A549 (cell line): ENCODE measurements around the gene DNAJB6. TPM values are rescaled to one million over a fixed set of nuclear protein-coding genes. Genes with fewer than 3 reads are reported as not detected.

ENCODE experiments used
- ATAC-seq, 2 experiments: fragments of 200-7000 bp in 1 of 2; fragments of >200 bp in 1 of 2; cut with Nextera tagmentation in 1 of 2; cut with Tn5 transposase in 1 of 2; 3 replicates each; pipeline versions ENCODE4 v1.8.0 to v1.9.1; 2018 to 2020; ENCODE audit warnings: mild to moderate bottlenecking in 1 of 2, moderate library complexity in 1 of 2
- CTCF ChIA-PET: fragments of 300-600 bp; sonication (Branson Sonifier 250); formaldehyde crosslinking; extraction: SDS; loops from one replicate; lab custom pipeline; 2021; ENCODE audit warnings: antibody characterized with exemption, inconsistent platforms; lab: Yijun Ruan, JAX
- POLR2A ChIA-PET: fragments of 350-600 bp; formaldehyde crosslinking; extraction: SDS; loops from one replicate; lab custom pipeline; 2021; ENCODE audit warnings: antibody characterized with exemption, inconsistent platforms; lab: Yijun Ruan, JAX
- DNase-seq, 2 experiments: peaks; one replicate each; pipeline versions ENCODE4 v3.0.0 to v3.0.0-alpha.2; 2011 to 2016; ENCODE audit warnings: low read depth in 1 of 2, low spot score in 1 of 2
- FAIRE-seq: peaks from 2 replicates; lab custom pipeline; 2011; peaks lifted over from hg19 to GRCh38; lab: Jason Lieb, UNC
- H3K27ac ChIP-seq, 2 experiments: fragments of >200 bp; sonication (Bioruptor Twin); formaldehyde crosslinking; 3 replicates each; pipeline ENCODE4 v1.5.1; 2016 to 2017
- H3K4me1 ChIP-seq: fragments of >200 bp; sonication (Bioruptor Twin); formaldehyde crosslinking; 3 replicates; pipeline ENCODE4 v1.6.1; 2016
- H3K4me2 ChIP-seq: fragments of >200 bp; sonication (Bioruptor Twin); formaldehyde crosslinking; 3 replicates; pipeline ENCODE4 v1.6.1; 2016
- H3K4me3 ChIP-seq: fragments of >200 bp; sonication (Bioruptor Twin); formaldehyde crosslinking; 3 replicates; pipeline ENCODE4 v1.5.1; 2016
- H3K9me3 ChIP-seq: fragments of >200 bp; sonication (Bioruptor Twin); formaldehyde crosslinking; 3 replicates; pipeline ENCODE4 v1.6.1; 2016
- CBX2 ChIP-seq: fragments of 200-600 bp; sonication (generic); IDR thresholded peaks from 2 replicates; pipeline ENCODE4 v1.6.1; 2016; ENCODE audit warnings: low read depth, mild to moderate bottlenecking, borderline replicate concordance
- EHF ChIP-seq: fragments of 250-450 bp; sonication (Bioruptor Pico); IDR thresholded peaks from 2 replicates; pipeline ENCODE4 v1.5.0; 2020; ENCODE audit warnings: mild to moderate bottlenecking
- EHMT2 ChIP-seq: fragments of 200-600 bp; sonication (generic); IDR thresholded peaks from 2 replicates; pipeline ENCODE4 v1.6.1; 2016; ENCODE audit warnings: antibody characterized with exemption, low read depth, mild to moderate bottlenecking, moderate library complexity
- ESRRA ChIP-seq: fragments of 150-350 bp; IDR thresholded peaks from 2 replicates; pipeline ENCODE4 v1.6.1; 2014; ENCODE audit warnings: mild to moderate bottlenecking, low read length, borderline replicate concordance
- HDAC2 ChIP-seq: fragments of 200-600 bp; sonication (generic); IDR thresholded peaks from 2 replicates; pipeline ENCODE4 v1.6.1; 2016
- HEYL ChIP-seq: fragments of 250-450 bp; sonication (Bioruptor Pico); IDR thresholded peaks from 2 replicates; pipeline ENCODE4 v1.8.0; 2021; ENCODE audit warnings: mild to moderate bottlenecking, moderate library complexity
- JUNB ChIP-seq: fragments of >200 bp; sonication (Bioruptor Twin); formaldehyde crosslinking; IDR thresholded peaks from 2 replicates; pipeline ENCODE4 v1.6.1; 2016
- KDM1A ChIP-seq: fragments of 200-600 bp; sonication (generic); IDR thresholded peaks from 2 replicates; pipeline ENCODE4 v1.6.1; 2016; ENCODE audit warnings: low read depth, mild to moderate bottlenecking
- KDM5A ChIP-seq: fragments of 200-600 bp; sonication (generic); IDR thresholded peaks from 2 replicates; pipeline ENCODE4 v1.6.1; 2016; ENCODE audit warnings: antibody characterized with exemption, mild to moderate bottlenecking
- MYC ChIP-seq: IDR thresholded peaks from 2 replicates; pipeline ENCODE4 v1.6.1; 2012; ENCODE audit warnings: mild to moderate bottlenecking, inconsistent platforms, low read length, improper control_type of control experiment, borderline replicate concordance
- NFE2L2 ChIP-seq: fragments of 150-350 bp; conservative IDR thresholded peaks from 2 replicates; pipeline ENCODE4 v1.6.1; 2014; ENCODE audit warnings: low read length
- NR3C1 ChIP-seq: fragments of >200 bp; sonication (Bioruptor Twin); formaldehyde crosslinking; IDR thresholded peaks from 3 replicates; pipeline ENCODE4 v1.6.1; 2017
- PHF8 ChIP-seq: fragments of 200-600 bp; sonication (generic); IDR thresholded peaks from 2 replicates; pipeline ENCODE4 v1.6.1; 2016; ENCODE audit warnings: low read depth, mild to moderate bottlenecking, antibody characterized with exemption, moderate library complexity, borderline replicate concordance
- POLR2A ChIP-seq: IDR thresholded peaks from 2 replicates; pipeline ENCODE4 v1.6.1; 2012; ENCODE audit warnings: mild to moderate bottlenecking, low read length
- POLR2AphosphoS2 ChIP-seq: conservative IDR thresholded peaks from 2 replicates; pipeline ENCODE4 v1.6.1; 2012; ENCODE audit warnings: low read length, improper control_type of control experiment, inconsistent platforms
- RAD21 ChIP-seq, 2 experiments: fragments of >200 bp in 1 of 2; sonication (Bioruptor Twin) in 1 of 2; formaldehyde crosslinking in 1 of 2; IDR thresholded peaks in 1 of 2; conservative IDR thresholded peaks in 1 of 2; 2 replicates in 1 of 2; 3 replicates in 1 of 2; pipeline ENCODE4 v1.6.1; 2012 to 2018; ENCODE audit warnings: inconsistent platforms in 1 of 2
- RARB ChIP-seq: fragments of 250-450 bp; sonication (Bioruptor Pico); IDR thresholded peaks from 2 replicates; pipeline ENCODE4 v1.8.0; 2021; ENCODE audit warnings: mild to moderate bottlenecking, moderate library complexity
- ZC3H11A ChIP-seq: fragments of 450-650 bp; IDR thresholded peaks from 2 replicates; pipeline ENCODE4 v1.6.1; 2014; ENCODE audit warnings: antibody characterized with exemption, mild to moderate bottlenecking
- ZFP36 ChIP-seq: fragments of 450-650 bp; IDR thresholded peaks from 2 replicates; pipeline ENCODE4 v1.6.1; 2014; ENCODE audit warnings: borderline replicate concordance; ENCODE audit not compliant: partially characterized antibody
- ZNF302 ChIP-seq: fragments of 250-450 bp; sonication (Bioruptor Pico); IDR thresholded peaks from 2 replicates; pipeline ENCODE4 v1.9.0; 2021; ENCODE audit warnings: inconsistent platforms, mild to moderate bottlenecking, moderate library complexity
- WGBS: methylation state at CpG from one replicate; pipeline ENCODE4 v1.1.6; 2017; ENCODE audit errors: missing lambda C conversion rate; 5-methylcytosine and 5-hydroxymethylcytosine counted together
- polyA plus RNA-seq, 4 experiments: library from polyadenylated mRNA; depleted of rRNA in 3 of 4; stranded (reverse); fragments of >200 nt; fragmentation: RNase III in 1 of 4; extraction: RNeasy Plus Mini Kit Qiagen cat#74134 plus additional on column Dnase treatment in 1 of 4; gene quantifications; 2 replicates in 3 of 4; 3 replicates in 1 of 4; pipeline ENCODE4 v1.2.3, GENCODE V29; 2011 to 2017
- TF ChIP-seq, protein P1 (sequence below): IDR thresholded peaks from 2 replicates; pipeline ENCODE4 v1.6.1; 2012
- TF ChIP-seq, protein P2 (sequence below): fragments of >200 bp; sonication (Bioruptor Twin); formaldehyde crosslinking; IDR thresholded peaks from 3 replicates; pipeline ENCODE4 v1.6.1; 2016
- TF ChIP-seq, protein P3 (sequence below): fragments of >200 bp; sonication (Bioruptor Twin); formaldehyde crosslinking; IDR thresholded peaks from 3 replicates; pipeline ENCODE4 v1.5.1; 2016
- TF ChIP-seq, protein P4 (sequence below): fragments of >200 bp; sonication (Bioruptor Twin); formaldehyde crosslinking; IDR thresholded peaks from 2 replicates; pipeline ENCODE4 v1.6.1; 2016
- TF ChIP-seq, protein P5 (sequence below): fragments of 250-450 bp; sonication (Bioruptor Pico); IDR thresholded peaks from 2 replicates; pipeline ENCODE4 v1.5.0; 2021; ENCODE audit warnings: mild to moderate bottlenecking, moderate library complexity, borderline replicate concordance

Gene DNAJB6
- polyA plus RNA-seq, 2 of the 4 experiments (the other 2 are of a cell fraction): 117 to 136 TPM

DNA sequence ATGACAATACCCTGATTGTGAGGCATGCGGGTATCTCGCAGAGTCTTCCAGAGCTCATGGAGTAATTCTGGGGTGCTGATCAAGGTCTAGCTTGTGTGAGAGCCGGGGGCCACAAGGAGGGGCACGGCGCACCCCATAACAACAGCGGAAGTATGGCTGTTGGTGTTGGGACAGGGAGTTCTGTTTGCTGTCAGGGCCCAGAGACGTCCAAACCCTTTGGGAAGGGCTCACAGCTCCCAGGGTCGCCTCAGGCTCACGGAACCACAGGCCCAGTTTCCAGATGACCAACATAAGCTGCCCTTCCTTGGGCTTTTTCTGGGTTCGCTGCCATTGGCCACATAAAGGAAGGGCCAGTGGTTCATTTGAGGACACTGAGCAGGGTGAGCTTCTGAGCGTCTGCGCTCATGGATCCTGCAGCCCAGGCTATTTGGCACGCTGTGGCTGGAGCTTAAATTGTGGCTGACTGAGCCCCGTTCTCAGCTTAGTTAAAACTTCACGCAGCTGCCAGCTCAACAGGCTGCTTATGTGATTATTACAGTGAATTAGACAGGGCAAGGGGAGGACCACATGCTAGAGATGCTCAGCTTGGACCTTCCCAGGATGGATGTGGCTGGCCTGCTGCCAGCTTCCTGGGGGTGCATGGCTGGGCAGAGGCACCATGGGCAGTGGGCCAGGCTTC is 92.3 kb downstream of the DNAJB6 start (continued):
- TF ChIP-seq, protein P1, sequence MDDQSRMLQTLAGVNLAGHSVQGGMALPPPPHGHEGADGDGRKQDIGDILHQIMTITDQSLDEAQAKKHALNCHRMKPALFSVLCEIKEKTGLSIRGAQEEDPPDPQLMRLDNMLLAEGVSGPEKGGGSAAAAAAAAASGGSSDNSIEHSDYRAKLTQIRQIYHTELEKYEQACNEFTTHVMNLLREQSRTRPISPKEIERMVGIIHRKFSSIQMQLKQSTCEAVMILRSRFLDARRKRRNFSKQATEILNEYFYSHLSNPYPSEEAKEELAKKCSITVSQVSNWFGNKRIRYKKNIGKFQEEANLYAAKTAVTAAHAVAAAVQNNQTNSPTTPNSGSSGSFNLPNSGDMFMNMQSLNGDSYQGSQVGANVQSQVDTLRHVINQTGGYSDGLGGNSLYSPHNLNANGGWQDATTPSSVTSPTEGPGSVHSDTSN: no peak
- TF ChIP-seq, protein P2, sequence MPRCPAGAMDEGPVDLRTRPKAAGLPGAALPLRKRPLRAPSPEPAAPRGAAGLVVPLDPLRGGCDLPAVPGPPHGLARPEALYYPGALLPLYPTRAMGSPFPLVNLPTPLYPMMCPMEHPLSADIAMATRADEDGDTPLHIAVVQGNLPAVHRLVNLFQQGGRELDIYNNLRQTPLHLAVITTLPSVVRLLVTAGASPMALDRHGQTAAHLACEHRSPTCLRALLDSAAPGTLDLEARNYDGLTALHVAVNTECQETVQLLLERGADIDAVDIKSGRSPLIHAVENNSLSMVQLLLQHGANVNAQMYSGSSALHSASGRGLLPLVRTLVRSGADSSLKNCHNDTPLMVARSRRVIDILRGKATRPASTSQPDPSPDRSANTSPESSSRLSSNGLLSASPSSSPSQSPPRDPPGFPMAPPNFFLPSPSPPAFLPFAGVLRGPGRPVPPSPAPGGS: no peak
- TF ChIP-seq KDM1A: no peak

DNA sequence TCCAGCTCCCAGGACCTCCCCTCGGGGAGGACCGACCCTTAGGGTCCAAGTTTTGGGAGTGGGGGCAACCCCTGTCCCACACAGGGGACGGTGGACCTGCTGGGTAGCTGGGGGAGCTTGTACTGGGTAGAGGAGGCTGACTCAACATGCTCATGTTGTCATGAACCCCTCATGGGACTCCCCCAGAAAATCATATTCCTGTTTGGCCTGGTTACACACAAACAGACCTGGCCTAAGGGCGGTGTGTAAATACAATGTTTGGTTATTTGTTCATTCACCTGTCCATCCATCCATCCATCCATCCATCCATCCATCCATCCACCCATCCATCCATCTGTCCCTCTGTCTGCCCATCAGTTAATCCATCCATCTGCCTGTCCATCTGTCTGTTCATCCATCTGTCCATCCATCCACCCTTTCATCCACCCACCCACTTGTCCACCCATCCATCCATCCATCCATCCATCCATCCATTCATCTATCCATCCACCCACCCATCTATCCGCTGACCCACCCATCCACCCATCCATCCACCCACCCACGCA is 92.9 kb downstream of the DNAJB6 start:
- 50% methylated on average over 5 of the region's 6 CpGs for WGBS
- TF ChIP-seq PHF8 (no peak), ZC3H11A (no peak), HEYL (no peak), POLR2AphosphoS2 (no peak)
- TF ChIP-seq, protein P1: no peak
- DNase-seq (no peak), ATAC-seq (no peak), FAIRE-seq (no peak)
- CTCF ChIA-PET: no interaction called here
- no peaks in the 10 kb centered on the region for H3K9me3 ChIP-seq
- POLR2A ChIA-PET: no interaction called here
- no peak overlapping the region for H3K4me2 ChIP-seq
- H3K27ac ChIP-seq: no peak overlapping the region
- peaks cover 6% of the 10 kb centered on the region; the same call in 1 of the 3 replicates for H3K4me1 ChIP-seq
- no peak overlapping the region for H3K4me3 ChIP-seq

DNA sequence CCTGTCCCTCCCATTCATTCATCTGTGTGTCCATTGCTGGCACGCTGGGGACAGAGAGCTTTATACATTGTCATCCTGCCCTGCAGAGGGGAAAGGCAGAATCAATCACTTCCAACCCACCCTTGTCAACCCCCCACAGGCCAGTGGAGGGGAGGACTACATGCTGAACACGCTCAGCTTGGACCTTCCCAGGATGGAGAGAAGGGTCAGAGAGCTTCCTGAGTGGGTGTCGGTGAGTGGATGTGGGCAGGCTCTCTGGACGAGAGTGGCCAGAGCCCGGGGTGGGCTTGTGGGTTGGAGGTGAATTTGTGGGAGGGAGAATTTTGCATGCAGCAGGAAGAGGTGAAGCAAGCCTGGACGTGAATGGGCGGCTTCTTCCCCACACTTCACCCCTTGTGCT is 93.9 kb downstream of the DNAJB6 start:
- Histone ChIP-seq H3K4me1 (peaks cover 6% of the 10 kb centered on the region; the same call in 1 of the 3 replicates), H3K27ac (no peak overlapping the region), H3K9me3 (no peaks in the 10 kb centered on the region)
- ChIA-PET POLR2A (no interaction called here), CTCF (interaction anchor here (2.6 kb wide), 1 partner anchor 444 kb away, joined by 10 read pairs; no protein-coding TSS in a partner anchor)
- DNase-seq: no peak
- 54% methylated on average over 7 of the region's 7 CpGs for WGBS
- TF ChIP-seq ZNF302 (CRISPR knock-in tag): no peak
- no peak for TF ChIP-seq EHMT2
- TF ChIP-seq CBX2: no peak
- TF ChIP-seq JUNB: no peak
- TF ChIP-seq, protein P1: no peak
- TF ChIP-seq, protein P3, sequence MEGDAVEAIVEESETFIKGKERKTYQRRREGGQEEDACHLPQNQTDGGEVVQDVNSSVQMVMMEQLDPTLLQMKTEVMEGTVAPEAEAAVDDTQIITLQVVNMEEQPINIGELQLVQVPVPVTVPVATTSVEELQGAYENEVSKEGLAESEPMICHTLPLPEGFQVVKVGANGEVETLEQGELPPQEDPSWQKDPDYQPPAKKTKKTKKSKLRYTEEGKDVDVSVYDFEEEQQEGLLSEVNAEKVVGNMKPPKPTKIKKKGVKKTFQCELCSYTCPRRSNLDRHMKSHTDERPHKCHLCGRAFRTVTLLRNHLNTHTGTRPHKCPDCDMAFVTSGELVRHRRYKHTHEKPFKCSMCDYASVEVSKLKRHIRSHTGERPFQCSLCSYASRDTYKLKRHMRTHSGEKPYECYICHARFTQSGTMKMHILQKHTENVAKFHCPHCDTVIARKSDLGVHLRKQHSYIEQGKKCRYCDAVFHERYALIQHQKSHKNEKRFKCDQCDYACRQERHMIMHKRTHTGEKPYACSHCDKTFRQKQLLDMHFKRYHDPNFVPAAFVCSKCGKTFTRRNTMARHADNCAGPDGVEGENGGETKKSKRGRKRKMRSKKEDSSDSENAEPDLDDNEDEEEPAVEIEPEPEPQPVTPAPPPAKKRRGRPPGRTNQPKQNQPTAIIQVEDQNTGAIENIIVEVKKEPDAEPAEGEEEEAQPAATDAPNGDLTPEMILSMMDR: no peak
- TF ChIP-seq NFE2L2: no peak
- TF ChIP-seq POLR2A: no peak
- TF ChIP-seq RARB (CRISPR knock-in tag): no peak
- TF ChIP-seq HDAC2: no peak
- no peak for TF ChIP-seq ZFP36
- TF ChIP-seq KDM5A: no peak
- TF ChIP-seq ZC3H11A: no peak
- TF ChIP-seq, protein P4, sequence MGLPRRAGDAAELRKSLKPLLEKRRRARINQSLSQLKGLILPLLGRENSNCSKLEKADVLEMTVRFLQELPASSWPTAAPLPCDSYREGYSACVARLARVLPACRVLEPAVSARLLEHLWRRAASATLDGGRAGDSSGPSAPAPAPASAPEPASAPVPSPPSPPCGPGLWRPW: no peak
- TF ChIP-seq, protein P5, sequence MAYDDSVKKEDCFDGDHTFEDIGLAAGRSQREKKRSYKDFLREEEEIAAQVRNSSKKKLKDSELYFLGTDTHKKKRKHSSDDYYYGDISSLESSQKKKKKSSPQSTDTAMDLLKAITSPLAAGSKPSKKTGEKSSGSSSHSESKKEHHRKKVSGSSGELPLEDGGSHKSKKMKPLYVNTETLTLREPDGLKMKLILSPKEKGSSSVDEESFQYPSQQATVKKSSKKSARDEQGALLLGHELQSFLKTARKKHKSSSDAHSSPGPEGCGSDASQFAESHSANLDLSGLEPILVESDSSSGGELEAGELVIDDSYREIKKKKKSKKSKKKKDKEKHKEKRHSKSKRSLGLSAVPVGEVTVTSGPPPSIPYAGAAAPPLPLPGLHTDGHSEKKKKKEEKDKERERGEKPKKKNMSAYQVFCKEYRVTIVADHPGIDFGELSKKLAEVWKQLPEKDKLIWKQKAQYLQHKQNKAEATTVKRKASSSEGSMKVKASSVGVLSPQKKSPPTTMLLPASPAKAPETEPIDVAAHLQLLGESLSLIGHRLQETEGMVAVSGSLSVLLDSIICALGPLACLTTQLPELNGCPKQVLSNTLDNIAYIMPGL (CRISPR knock-in tag): no peak
- no peak for TF ChIP-seq NR3C1
- no peak for TF ChIP-seq ESRRA
- no peak for TF ChIP-seq EHF (CRISPR knock-in tag)
- no peak for TF ChIP-seq MYC
- TF ChIP-seq RAD21 (conservative IDR thresholded peaks at IDR 0.05 in 1 of 2, IDR thresholded peaks at IDR 0.05 in 1 of 2): no peak
- TF ChIP-seq, all 56 proteins: peak for 0
- no peak for ATAC-seq
- Histone ChIP-seq H3K4me3 (no peak overlapping the region), H3K4me2 (no peak overlapping the region)
- FAIRE-seq: no peak
